ENCODE data around the gene MAP2K1. TPM values are rescaled to one million over a fixed set of nuclear protein-coding genes. Genes with fewer than 3 reads are reported as not detected.
"Not testable (repeated sequence)": the region's sequence is repeated elsewhere in the genome, so short reads cannot be mapped to it uniquely, and the experiment has no call there.

The MAP2K1 gene
- total RNA-seq, 1 donor from 2014 or later, result 38.7 TPM

GRCh38 chr15:66389859-66390381, 3.2 kb downstream of the MAP2K1 start:
- intact Hi-C loops (cut with DNase I), result loop anchor here (10.0 kb wide), 1 partner anchor 95 kb away; the partner anchor contains the start of gene DIS3L

GRCh38 chr15:66390678-66391077, 4.0 kb downstream of the MAP2K1 start:
- no peak for DNase-seq (ENCODE audit: low spot score)
- intact Hi-C loops (cut with DNase I), result no loop called here

More at GRCh38 chr15:66389859-66390381, 3.2 kb downstream of the MAP2K1 start:
- DNase-seq (ENCODE audit: low spot score), result no peak

GRCh38 chr15:66393037-66393436, 6.3 kb downstream of the MAP2K1 start:
- DNase-seq (ENCODE audit: low spot score); intact Hi-C loops (cut with DNase I): not testable (repeated sequence)

- intact Hi-C loops (cut with DNase I), result no loop called here
- no peak for DNase-seq (ENCODE audit: low spot score)
These were observed 7.8 kb downstream of the MAP2K1 start for GRCh38 chr15:66394472-66394871.

DNA sequence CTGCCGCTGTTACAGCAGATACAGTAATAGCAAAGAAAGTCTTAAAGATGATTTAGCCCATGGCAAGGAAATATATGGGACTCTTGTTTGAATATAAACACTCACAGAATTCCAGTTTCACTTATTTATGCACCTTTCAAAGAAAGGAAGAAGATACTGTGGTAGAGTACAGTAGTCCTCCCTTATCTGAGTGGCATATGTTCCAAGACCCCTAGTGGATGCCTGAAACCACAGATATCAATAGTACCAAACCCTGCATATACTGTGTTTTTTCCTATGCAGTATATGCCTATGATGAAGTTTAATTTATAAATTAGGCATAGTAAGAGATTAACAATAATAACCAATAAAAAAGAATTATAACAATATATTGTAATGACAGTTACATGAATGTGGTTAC, 8.2 kb downstream of the MAP2K1 start:
- DNase-seq (ENCODE audit: low spot score), result no peak
- intact Hi-C loops (cut with DNase I), result no loop called here

DNA sequence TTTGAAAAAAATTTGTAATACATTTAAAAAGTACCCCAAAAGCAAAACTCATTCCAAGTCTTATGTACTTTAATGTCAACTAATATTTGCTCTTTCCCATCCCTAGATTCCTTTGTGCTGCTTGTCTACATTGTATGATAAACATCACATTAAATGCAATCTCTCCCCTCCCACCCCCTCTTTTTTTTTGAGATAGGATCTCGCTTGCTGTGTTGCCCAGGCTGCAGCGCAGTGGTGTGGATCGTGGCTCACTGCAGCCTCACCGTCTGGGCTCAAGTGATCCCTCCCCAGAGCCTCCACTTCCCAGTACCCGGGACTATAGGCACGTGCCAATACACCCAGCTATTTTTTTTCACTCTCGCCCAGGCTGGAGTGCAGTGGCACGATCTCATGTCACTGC, 12.6 kb downstream of the MAP2K1 start:
- intact Hi-C loops (cut with DNase I), result no loop called here
- no peak for DNase-seq (ENCODE audit: low spot score)

- no peak for DNase-seq (ENCODE audit: low spot score)
- intact Hi-C loops (cut with DNase I), result no loop called here
These were observed 13.7 kb downstream of the MAP2K1 start for GRCh38 chr15:66400351-66400774.

- intact Hi-C loops (cut with DNase I), result no loop called here
- DNase-seq (ENCODE audit: low spot score), result no peak
These were observed 14.7 kb downstream of the MAP2K1 start for GRCh38 chr15:66401130-66402021.

- no peak for DNase-seq (ENCODE audit: low spot score)
- intact Hi-C loops (cut with DNase I), result no loop called here
These were observed 16.1 kb downstream of the MAP2K1 start for GRCh38 chr15:66402761-66403284.

DNA sequence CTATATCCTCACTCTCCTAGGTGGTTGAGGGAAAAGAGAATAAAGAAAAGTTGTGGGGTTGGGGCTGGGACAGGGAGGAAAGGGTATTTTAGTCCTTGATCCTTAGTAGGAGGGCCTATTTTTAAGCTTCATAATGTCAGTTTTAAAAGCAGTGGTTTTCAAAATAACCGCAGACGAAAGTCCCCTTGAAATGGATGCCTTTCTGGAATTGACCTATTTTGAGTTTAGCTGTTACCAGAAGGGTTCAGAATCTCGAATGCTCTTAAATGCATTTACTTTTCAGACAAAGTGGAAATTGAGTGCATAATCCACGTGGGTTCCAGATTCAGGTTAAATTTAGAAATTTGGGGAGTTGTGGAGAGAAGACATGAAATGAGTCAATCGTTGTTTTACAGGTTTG, 16.6 kb downstream of the MAP2K1 start:
- intact Hi-C loops (cut with DNase I), result no loop called here
- DNase-seq (ENCODE audit: low spot score), result no peak

GRCh38 chr15:66404122-66404521, 17.4 kb downstream of the MAP2K1 start:
- no peak for DNase-seq (ENCODE audit: low spot score)
- intact Hi-C loops (cut with DNase I), result no loop called here

DNA sequence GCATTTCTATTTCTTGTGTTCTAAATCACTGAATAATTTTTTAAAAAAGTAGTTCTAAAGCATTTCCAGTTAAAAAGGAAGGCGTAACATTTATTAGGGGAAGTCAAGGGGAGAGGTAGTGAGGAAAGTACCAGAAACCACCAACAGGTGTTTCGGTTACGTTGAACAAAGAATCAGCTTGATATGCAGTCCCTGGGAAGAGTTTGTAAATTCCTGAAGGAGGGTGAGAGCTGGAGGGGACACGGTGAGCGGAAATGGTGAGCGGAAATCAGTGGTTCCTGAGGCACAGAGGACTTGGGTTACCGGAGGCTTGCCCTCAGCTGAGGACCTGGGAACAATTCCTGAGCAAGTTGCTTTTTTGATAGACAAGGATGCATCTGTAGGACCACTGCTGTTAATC, 17.8 kb downstream of the MAP2K1 start:
- intact Hi-C loops (cut with DNase I), result no loop called here
- no peak for DNase-seq (ENCODE audit: low spot score)

GRCh38 chr15:66405007-66405406, 18.3 kb downstream of the MAP2K1 start:
- no peak for DNase-seq (ENCODE audit: low spot score)
- intact Hi-C loops (cut with DNase I), result no loop called here

DNA sequence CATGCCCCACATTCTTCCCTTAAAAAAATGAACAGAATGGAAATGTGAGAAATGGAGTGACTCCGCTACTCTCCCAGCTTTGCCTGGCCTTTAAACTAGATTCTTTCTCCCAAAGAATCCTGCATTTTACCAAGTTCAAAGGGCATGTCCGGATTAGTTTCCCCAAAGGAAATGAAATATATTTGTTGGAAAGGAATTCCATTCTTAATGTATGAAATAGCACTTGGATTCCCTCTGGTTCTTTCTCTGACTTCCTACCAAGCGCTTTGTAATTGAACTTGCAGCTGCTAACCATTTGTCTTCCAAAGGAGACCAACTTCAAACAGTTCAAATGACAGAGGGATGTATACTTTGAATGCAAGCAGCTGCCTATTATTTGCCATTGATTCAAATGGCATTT, 18.9 kb downstream of the MAP2K1 start:
- no peak for DNase-seq (ENCODE audit: low spot score)
- intact Hi-C loops (cut with DNase I), result no loop called here

GRCh38 chr15:66408254-66408653, 21.5 kb downstream of the MAP2K1 start:
- no peak for DNase-seq (ENCODE audit: low spot score)
- intact Hi-C loops (cut with DNase I), result no loop called here

DNA sequence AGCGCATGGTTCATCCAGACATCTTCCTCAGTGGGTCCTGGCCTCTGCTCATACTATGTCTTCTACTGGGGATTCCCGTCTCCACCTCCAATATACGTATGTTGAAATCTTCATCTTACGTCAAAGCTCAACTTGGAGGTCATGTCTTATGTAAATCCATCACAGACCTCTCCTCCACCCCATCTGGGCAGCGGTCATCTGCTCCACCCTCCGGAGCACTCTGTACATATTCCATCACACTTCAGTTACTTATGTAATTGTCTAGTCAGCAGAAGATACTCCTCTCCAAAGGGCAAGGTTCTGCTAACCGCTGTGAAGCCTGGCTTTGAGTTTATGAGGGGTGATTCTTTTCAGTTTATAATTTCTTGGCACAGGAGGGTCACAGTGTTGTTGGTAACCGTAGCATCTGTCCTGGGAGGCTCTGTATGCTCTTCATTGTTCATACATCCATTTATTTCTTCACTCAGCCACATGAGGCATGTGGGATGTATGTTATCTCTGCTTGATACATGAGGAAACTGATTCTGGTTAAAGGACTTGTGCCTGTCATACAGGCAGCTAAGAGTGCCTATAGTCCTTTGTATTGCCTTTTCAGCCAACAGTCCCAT, 22.1 kb downstream of the MAP2K1 start:
- no peak for DNase-seq (ENCODE audit: low spot score)
- intact Hi-C loops (cut with DNase I), result no loop called here

DNA sequence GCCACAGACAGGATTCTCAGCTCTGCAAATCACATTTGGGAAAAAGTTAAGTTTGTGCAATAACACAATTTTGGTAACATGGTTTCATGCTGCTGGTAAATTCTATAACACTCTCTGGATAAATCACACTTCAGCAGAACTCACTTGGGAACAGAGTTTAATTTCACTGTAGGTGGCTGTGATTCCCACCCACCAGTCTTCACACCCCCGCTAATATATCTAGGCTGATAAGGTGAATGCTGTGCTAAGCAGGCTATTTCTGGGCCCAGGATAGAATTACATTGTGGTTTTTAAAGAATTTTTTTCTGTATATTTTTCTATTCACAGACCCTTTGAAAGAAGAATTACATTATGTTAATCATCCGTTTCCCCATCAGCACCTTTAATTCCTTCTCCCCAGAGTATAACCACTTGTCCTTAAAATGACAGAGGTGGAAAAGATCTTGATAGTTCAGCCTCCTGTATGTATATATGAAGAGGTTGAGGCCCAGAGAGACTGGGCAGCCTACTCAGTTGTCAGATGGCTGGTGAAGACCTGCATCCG, 22.9 kb downstream of the MAP2K1 start:
- no peak for DNase-seq (ENCODE audit: low spot score)
- intact Hi-C loops (cut with DNase I), result no loop called here

DNA sequence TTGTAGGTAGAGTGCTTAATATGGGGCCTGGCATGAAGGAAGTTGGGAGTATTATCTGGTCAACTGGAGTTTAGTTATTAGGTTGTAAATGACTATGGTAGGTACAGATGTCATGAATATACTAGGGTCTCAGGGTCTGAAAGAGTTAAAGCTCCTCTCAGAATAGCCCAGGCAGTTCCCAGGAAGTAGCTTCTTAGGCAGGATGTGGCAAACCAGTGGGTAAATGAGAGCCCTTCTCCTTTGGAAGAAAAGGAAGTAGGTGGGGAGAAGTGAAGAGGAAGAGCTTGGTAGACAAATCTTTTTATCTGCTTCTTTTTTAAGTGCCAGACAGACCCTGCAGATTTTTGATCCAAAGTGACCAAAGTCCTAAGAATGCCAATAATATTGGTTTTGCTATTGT, 24.5 kb downstream of the MAP2K1 start:
- intact Hi-C loops (cut with DNase I), result no loop called here
- no peak for DNase-seq (ENCODE audit: low spot score)

DNA sequence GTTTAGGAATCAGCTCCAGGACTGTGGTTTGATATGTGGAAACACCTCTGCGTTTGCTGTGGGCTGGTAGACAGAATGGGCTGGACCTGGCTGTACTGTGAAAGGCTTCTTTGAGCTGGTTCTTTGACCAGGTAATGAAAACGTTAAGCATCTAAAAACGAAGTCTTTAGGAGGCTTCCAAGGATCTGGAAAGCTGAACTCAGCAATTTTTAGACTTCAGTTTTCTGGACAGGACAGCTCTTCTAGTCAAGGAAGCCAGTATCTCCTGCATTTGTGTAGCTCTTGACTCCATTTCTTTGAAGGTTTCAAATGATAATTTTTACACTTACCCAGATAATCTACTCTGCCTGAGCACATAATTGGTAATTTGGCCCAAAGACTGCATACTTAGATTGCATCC, 25.5 kb downstream of the MAP2K1 start:
- no peak for DNase-seq (ENCODE audit: low spot score)
- intact Hi-C loops (cut with DNase I), result no loop called here

DNA sequence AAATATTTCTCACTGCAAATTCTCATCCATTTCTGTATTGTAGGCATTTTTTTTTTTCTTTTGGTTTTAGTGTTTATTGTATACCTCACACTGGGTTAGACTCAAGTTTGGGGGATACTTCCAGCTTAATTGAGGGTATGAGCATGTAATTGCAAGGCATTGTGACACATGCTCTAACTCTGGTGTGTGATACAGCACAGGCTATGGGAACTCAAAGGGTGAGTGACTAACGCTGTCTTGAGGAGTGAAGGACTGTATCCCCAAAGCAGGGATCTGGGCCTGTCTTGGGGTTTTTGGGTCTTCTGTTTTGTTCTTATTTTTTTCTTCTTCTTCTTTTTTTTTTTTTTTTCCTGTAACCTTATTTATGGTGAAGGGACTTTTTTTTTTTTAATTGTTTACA, 26.9 kb downstream of the MAP2K1 start:
- intact Hi-C loops (cut with DNase I), result no loop called here
- DNase-seq (ENCODE audit: low spot score), result no peak

Data from cardiac septum (tissue), 1 donor.